ENCODE data around the gene ANKRD55.
A peak's percentile ranks its signal among the peaks of the same experiment; 100 is the strongest.
"Not testable (repeated sequence)": the region's sequence is repeated elsewhere in the genome, so short reads cannot be mapped to it uniquely, and the experiment has no call there.

Gene ANKRD55

GRCh38 chr5:56253126-56253525 is 20.0 kb upstream of the ANKRD55 start:
- DNase-seq (ENCODE audit: low spot score), result no peak

DNA sequence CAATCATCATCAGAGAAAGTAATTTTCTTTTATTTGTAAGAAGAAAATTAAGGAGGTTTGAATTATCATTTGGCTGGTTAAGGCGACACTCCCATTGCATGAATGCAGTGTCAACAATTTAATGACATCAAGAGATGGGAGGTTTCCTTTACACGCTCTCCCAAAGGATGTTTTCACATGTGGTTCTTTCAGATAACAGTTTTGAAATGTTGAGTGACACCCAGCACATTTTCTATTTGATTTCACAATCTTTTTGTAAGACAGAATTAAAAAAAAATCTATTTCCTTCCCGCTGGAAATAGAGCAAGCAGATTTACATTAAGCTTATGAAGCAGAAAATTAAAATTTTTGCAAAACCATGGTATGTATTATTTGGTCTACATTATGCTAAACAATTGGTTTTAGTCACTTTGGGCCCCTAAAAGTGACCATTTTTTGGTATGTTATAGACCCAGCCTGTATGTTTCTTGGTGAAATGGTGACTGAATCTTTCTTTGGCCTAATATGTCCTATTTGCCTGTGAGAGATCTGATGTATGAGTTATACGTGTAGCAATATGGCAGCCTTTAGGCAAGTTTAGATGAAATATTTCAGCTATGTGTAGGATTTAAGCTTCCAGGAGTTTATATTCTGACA is 18.9 kb upstream of the ANKRD55 start:
- no peak for DNase-seq (ENCODE audit: low spot score)

- DNase-seq (ENCODE audit: low spot score), result no peak
Measured at GRCh38 chr5:56251440-56251839, 18.3 kb upstream of the ANKRD55 start.

GRCh38 chr5:56250011-56250410 is 16.9 kb upstream of the ANKRD55 start:
- no peak for DNase-seq (ENCODE audit: low spot score)

DNA sequence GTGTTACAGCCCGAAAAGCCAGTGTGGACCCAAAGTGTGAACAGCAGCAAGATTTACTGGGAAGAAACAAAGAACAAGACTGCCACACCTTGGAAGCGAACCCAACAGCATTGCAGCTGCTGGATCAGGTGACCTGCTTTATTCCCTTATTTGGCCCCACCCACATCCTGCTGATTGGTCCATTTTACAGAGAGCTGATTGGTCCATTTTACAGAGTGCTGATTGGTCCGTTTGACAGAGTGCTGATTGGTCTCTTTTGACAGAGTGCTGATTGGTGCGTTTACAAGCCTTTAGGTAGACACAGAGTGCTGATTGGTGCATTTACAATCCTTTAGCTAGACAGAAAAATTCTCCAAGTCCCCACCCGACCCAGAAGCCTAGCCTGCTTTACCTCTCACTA is 16.0 kb upstream of the ANKRD55 start:
- not testable (repeated sequence) for DNase-seq (ENCODE audit: low spot score)

DNA sequence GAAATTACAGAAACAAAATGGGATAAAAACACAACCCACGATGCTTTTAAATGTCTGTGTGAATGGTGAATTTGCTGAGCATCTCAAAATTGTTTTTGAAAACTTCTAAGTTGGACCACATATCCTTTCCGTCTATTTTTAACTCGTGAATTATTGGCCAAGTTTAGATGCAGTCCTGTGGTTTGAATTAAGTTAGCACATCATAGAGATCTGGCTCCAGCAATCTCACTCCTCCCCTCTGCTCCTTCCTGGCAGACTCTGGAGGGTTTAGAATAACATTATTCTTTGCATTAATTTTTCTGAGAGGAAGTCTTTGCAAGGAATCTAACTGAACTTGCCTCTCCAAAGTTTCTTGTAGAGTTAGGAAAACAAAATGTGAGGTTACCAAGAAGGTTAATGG is 14.5 kb upstream of the ANKRD55 start:
- no peak for DNase-seq (ENCODE audit: low spot score)

DNA sequence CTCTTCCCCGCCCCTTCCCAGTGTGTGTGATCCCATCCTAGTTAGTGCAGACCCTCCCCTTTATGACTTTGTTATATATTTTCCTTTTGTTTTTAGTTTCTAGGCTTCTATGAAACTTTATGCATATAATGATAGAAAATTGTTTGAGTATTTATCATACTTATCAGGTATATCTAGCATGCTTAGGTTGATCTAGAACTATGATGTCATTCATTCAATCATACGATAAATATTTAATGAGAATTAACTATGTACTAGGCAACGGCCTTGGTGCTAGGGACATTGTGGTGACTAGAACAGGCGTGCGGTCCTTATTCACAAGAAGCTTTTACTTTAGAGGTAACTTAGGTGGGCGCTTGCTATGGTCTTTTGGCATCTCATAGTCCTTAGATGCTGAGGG is 13.6 kb upstream of the ANKRD55 start:
- DNase-seq (ENCODE audit: low spot score), result no peak

DNA sequence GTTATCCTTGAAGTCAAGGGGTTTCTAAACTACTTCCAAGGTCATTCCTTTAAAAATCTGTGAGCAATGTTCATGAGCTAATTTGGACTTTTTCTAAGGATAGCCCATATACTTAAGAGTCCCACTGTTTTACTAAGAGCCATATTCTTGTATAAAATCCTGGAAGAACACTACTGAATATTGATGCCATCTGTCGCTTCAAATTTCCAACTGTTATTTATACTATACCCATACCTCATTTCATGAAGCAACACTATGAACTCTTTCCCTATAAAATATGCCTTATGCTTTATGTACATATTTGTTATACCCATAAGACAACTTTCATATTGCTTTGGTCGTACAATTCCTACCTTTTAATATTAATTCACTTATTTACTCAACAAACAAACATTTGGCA is 12.4 kb upstream of the ANKRD55 start:
- DNase-seq (ENCODE audit: low spot score), result no peak

- DNase-seq (ENCODE audit: low spot score), result no peak
Measured at GRCh38 chr5:56244627-56245026, 11.5 kb upstream of the ANKRD55 start.

- DNase-seq (ENCODE audit: low spot score), result not testable (repeated sequence)
Measured at GRCh38 chr5:56242271-56242670, 9.1 kb upstream of the ANKRD55 start.

DNA sequence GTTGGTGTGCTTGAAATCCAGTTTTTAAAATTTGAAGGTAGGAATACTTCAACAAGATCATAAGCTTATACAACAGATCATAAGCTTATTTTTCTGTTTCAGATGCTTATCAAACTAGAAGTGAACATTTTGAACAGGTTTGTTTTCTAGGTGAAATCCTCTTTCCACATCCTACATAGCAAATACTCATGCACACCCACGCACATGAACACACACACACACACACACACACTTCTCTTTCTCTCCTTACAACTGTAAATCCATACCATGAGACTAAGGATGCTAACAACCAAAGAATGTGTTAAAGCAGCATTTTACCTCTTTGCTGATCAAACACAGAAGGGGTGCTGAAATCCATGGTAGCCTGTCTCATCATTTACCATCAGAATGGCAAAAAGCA is 592 bp downstream of the ANKRD55 start:
- no peak for DNase-seq (ENCODE audit: low spot score)

DNA sequence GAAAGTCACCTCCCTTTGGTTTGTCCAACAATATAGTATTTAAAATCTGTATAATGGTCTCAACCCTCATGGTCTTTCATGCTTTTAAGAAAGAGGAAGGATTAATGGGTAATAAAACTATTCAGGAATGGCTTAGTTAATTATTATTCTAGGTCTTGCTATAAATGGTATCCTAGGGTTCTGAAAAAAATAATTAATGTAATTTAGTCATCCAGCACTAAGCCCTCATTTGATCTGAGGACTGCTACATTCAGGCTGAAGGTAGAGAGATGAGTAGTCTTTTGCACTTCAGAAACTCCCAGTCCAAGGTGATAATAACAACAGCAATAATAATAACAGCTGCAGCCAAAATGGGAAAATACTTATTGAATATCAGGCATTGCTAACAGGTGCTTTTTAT is 2.6 kb downstream of the ANKRD55 start:
- DNase-seq (ENCODE audit: low spot score), result peak; percentile 6

DNA sequence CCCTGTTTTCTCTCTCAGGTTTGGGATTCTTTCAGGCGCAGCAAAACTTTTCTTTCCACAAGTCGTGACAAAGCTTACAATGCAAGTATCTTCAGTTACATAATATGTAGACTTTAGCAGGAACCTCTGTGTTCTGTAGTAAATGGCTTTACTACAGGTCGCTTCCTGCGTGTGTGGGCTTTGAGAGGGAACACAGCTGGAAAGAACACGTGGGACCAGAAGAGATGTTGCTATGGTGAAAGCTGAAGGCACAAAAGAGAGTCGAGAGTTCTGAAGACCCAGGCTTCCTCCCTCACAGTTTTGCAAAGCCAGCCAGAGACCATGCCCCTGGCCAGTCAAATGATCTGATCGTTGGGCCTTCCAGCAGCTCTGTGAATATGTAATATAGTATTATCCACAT is 4.0 kb downstream of the ANKRD55 start:
- no peak for DNase-seq (ENCODE audit: low spot score)

DNA sequence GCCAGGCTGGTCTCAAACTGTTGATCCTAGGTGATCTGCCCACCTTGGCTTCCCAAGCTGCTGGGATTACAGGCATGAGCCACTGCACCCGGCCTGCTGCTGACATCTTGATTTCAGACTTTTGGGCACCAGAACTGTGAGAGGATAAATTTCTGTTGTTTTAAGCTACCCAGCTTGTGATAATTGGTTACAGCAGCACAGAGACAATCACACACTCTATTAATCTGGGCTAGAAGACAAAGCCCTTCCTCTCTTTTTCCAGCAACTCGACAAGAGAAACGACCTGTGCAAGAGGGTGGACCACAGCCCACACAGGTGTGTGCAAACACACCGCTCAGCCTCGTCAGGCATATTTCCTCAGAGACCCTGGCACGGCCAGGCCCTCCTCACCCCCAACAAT is 4.5 kb downstream of the ANKRD55 start:
- DNase-seq (ENCODE audit: low spot score), result no peak

GRCh38 chr5:56227691-56228090 is 5.4 kb downstream of the ANKRD55 start:
- no peak for DNase-seq (ENCODE audit: low spot score)

- DNase-seq (ENCODE audit: low spot score), result not testable (repeated sequence)
Measured at GRCh38 chr5:56223298-56223697, 9.8 kb downstream of the ANKRD55 start.

DNA sequence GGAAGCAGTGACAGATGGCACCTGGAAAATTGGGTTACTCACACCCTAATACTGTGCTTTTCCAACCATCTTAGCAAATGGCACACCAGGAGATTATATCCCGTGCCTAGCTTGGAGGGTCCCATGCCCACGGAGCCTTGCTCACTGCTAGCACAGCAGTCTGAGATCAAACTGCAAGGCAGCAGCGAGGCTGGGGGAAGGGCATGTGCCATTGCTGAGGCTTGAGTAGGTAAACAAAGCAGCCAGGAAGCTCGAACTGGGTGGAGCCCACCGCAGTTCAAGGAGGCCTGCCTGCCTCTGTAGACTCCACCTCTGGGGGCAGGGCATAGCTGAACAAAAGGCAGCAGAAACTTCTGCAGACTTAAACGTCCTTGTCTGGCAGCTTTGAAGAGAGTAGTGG is 11.5 kb downstream of the ANKRD55 start:
- not testable (repeated sequence) for DNase-seq (ENCODE audit: low spot score)

DNA sequence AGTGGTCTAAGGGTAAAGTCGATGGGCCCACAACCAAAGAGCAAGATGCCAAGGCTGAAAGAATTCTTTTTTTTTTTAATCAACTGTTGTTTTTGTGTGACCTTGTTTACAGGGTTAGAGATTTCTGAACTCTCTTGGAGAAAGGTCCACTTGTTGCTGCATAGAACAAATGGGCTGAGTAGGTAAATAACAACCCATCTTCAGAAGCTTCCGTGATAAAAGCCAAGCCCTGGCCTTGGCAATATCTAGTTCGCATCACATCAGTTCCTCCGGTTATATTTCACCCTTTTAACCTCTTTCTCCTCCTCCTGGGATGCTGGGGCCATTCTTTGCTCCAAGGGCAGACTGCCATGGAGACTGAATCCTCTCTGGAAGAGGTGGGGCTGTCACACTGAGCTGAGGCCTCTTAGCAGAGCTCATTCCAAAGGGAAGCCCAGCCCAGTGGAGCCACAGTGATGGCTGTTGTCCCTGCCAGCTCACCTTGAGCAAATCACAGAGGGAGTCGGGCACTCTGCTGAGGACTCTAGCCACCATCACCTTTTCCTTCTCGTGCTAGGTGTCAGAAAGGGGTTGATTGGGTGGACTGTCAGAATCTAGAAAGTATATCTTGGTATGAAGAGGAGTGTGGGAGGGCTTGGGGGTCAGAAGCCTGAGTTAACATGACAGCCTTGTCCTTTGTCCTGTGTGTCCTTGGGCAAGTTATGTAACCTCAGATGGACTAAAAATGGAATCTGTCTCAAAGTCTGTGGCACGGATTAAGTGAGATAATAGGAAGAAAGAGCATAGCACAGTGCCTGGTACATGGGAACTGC is 17.9 kb downstream of the ANKRD55 start:
- DNase-seq (ENCODE audit: low spot score), result no peak

GRCh38 chr5:56213886-56214535 is 19.1 kb downstream of the ANKRD55 start:
- peak; percentile 76 for DNase-seq (ENCODE audit: low spot score)

GRCh38 chr5:56212130-56212879 is 20.8 kb downstream of the ANKRD55 start:
- DNase-seq (ENCODE audit: low spot score), result no peak

DNA sequence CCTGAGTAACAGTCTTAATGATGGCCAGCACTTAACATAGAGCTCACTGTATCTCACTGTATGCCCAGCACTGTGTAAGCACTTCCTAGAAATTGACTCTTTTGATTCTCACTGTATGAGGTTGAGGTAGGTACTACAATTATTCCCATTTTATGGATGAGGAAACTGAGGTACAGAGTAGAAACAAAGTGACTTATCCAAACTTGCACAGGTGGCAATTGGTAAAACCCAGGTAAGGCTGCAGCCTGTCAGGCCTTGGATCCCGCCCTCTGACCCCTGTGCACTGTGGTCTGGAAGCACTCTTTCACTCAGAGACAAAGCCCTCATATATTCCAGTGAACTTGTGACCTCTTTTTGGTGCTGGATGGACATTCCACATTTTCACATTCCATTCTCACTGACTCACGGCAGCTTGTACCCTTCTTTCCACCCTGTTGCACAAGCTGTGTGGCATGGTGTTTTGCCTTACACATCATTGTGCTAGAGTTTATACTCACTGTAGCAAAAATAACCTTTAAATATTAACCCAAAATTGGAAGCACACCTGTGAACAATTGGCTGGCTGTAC is 21.7 kb downstream of the ANKRD55 start:
- DNase-seq (ENCODE audit: low spot score), result peak; percentile 98

GRCh38 chr5:56208681-56209080 is 24.4 kb downstream of the ANKRD55 start:
- DNase-seq (ENCODE audit: low spot score), result no peak
